HepG2 (cell line): ENCODE data around the gene CYB5A. TPM values are rescaled to one million over a fixed set of nuclear protein-coding genes. Genes with fewer than 3 reads are reported as not detected.

ENCODE experiments used
- ATAC-seq: fragments of 200-7000 bp; cut with Tn5 transposase; 3 replicates; pipeline ENCODE4 v1.9.1; 2020; ENCODE audit warnings: mild to moderate bottlenecking, moderate library complexity
- BruUV-seq: library from RNA; stranded (reverse); fragments of 400-500 nt; replicated peaks from 2 replicates; lab custom pipeline; 2021; lab: Mats Ljungman, UMichigan
- CTCF ChIA-PET: fragments of 300-600 bp; formaldehyde crosslinking; extraction: SDS; loops from one replicate; lab custom pipeline; 2021; ENCODE audit warnings: low total read pairs, inconsistent platforms, low intra/inter-chr PET ratio; lab: Yijun Ruan, JAX
- POLR2A ChIA-PET: fragments of 350-600 bp; sonication (Branson Sonifier 250); formaldehyde crosslinking; loops from one replicate; lab custom pipeline; 2020; ENCODE audit warnings: antibody characterized with exemption, inconsistent platforms; lab: Yijun Ruan, JAX
- DNase-seq: peaks from one replicate; pipeline ENCODE4 v3.0.0-alpha.2; 2015; ENCODE audit warnings: low spot score
- FAIRE-seq: peaks from 3 replicates; lab custom pipeline; 2011; peaks lifted over from hg19 to GRCh38; lab: Jason Lieb, UNC
- H2AFZ ChIP-seq: one replicate; pipeline ENCODE4 v1.6.1; 2011; ENCODE audit warnings: low read length, inconsistent platforms
- H3K27ac ChIP-seq: fragments of 300-600 bp; 3 replicates; pipeline ENCODE4 v1.8.0; 2011; ENCODE audit warnings: mixed run types, mild to moderate bottlenecking, mixed read lengths, low read length, inconsistent platforms; ENCODE audit not compliant: insufficient read depth; ENCODE audit errors: extremely low read length
- H3K27me3 ChIP-seq, 2 experiments: fragments of 200-600 bp in 1 of 2; 2 replicates in 1 of 2; 3 replicates in 1 of 2; pipeline versions ENCODE4 v1.6.0 to v1.8.0; 2011; ENCODE audit warnings: low read length in 2 of 2, mild to moderate bottlenecking in 2 of 2, moderate library complexity in 2 of 2, inconsistent platforms in 1 of 2; ENCODE audit not compliant: insufficient read depth in 2 of 2, control insufficient read depth in 1 of 2
- H3K36me3 ChIP-seq, 2 experiments: fragments of 200-600 bp in 1 of 2; replicated peaks in 1 of 2; 2 replicates in 1 of 2; 3 replicates in 1 of 2; pipeline versions ENCODE4 v1.5.1 to v1.8.0; 2011; ENCODE audit warnings: low read length in 2 of 2, inconsistent platforms in 1 of 2; ENCODE audit not compliant: insufficient read depth in 2 of 2, control insufficient read depth in 1 of 2
- H3K4me1 ChIP-seq: 2 replicates; pipeline ENCODE4 v1.5.1; 2012; ENCODE audit warnings: low read length, inconsistent platforms; ENCODE audit not compliant: insufficient read depth
- H3K4me2 ChIP-seq: 2 replicates; pipeline ENCODE4 v1.6.0; 2011; ENCODE audit warnings: low read depth, low read length, inconsistent platforms
- H3K4me3 ChIP-seq, 3 experiments: fragments of 200-600 bp in 1 of 3; sonication (generic), shearing (Covaris generic) in 1 of 3; replicated peaks in 1 of 3; 2 replicates each; pipeline ENCODE4 v1.5.1; 2011 to 2016; ENCODE audit warnings: low read length in 3 of 3, inconsistent platforms in 2 of 3, low read depth in 2 of 3, mild to moderate bottlenecking in 2 of 3, control low read depth in 1 of 3, mixed read lengths in 1 of 3; ENCODE audit not compliant: insufficient read depth in 1 of 3
- H3K79me2 ChIP-seq: one replicate; pipeline ENCODE4 v1.6.1; 2011; ENCODE audit warnings: low read length, inconsistent platforms; ENCODE audit not compliant: insufficient read depth
- H3K9ac ChIP-seq: 2 replicates; pipeline ENCODE4 v1.6.0; 2011; ENCODE audit warnings: mild to moderate bottlenecking, low read depth, low read length, inconsistent platforms; ENCODE audit not compliant: insufficient read depth
- H3K9me3 ChIP-seq: 2 replicates; pipeline ENCODE4 v1.5.1; 2012; ENCODE audit warnings: mild to moderate bottlenecking, low read length
- H4K20me1 ChIP-seq: 2 replicates; pipeline ENCODE4 v1.6.0; 2011; ENCODE audit warnings: inconsistent platforms, mild to moderate bottlenecking, low read length, moderate library complexity; ENCODE audit not compliant: insufficient read depth
- ATM ChIP-seq: fragments of 450-650 bp; IDR thresholded peaks from 2 replicates; pipeline ENCODE4 v1.7.1; 2017; ENCODE audit warnings: mild to moderate bottlenecking, borderline replicate concordance
- DMAP1 ChIP-seq: IDR thresholded peaks from 2 replicates; pipeline ENCODE4 v1.6.1; 2016
- EP300 ChIP-seq, 3 experiments: sonication (generic) in 1 of 3; formaldehyde crosslinking in 1 of 3; IDR thresholded peaks; 2 replicates each; pipeline versions ENCODE4 v1.5.1 to v1.6.1; 2011 to 2020; ENCODE audit warnings: low read depth in 2 of 3, low read length in 2 of 3, borderline replicate concordance in 1 of 3, improper control_type of control experiment in 1 of 3, mild to moderate bottlenecking in 1 of 3, missing genetic modification reagents in 1 of 3, moderate library complexity in 1 of 3
- GATAD2A ChIP-seq: IDR thresholded peaks from 2 replicates; pipeline ENCODE4 v1.6.1; 2016
- HOMEZ ChIP-seq: IDR thresholded peaks from 2 replicates; pipeline ENCODE4 v1.6.1; 2016; ENCODE audit warnings: low read depth
- MAFG ChIP-seq: sonication (generic); formaldehyde crosslinking; IDR thresholded peaks from 2 replicates; pipeline ENCODE4 v1.5.1; 2020; ENCODE audit warnings: mild to moderate bottlenecking, missing genetic modification reagents
- NFE2L2 ChIP-seq: fragments of 150-350 bp; IDR thresholded peaks from 2 replicates; pipeline ENCODE4 v1.6.1; 2014; ENCODE audit warnings: low read length
- RNF219 ChIP-seq: sonication (generic); formaldehyde crosslinking; IDR thresholded peaks from 2 replicates; pipeline ENCODE4 v1.5.0; 2020; ENCODE audit warnings: mild to moderate bottlenecking, missing genetic modification reagents
- SOX13 ChIP-seq, 3 experiments: fragments of 450-650 bp in 1 of 3; sonication (generic) in 1 of 3; formaldehyde crosslinking in 1 of 3; IDR thresholded peaks in 2 of 3; conservative IDR thresholded peaks in 1 of 3; 2 replicates each; pipeline versions ENCODE4 v1.5.0 to v1.6.1; 2016 to 2020; ENCODE audit warnings: antibody characterized with exemption in 1 of 3, mild to moderate bottlenecking in 1 of 3, missing compliant biosample characterization in 1 of 3, missing genetic modification reagents in 1 of 3, moderate library complexity in 1 of 3
- WGBS: methylation state at CpG from one replicate; pipeline ENCODE4 v1.1.6; 2017; ENCODE audit warnings: low lambda C conversion rate; 5-methylcytosine and 5-hydroxymethylcytosine counted together
- in situ Hi-C: cut with HindIII; loops from 2 replicates; pipeline ENCODE4 v1.10.0; 2017; ENCODE audit warnings: low pct_unique_long_range_greater_than_20kb; ENCODE audit not compliant: extremely low pct_ligation_motif_present
- intact Hi-C: fragments of 100-400 bp; cut with micrococcal nuclease; formaldehyde crosslinking; loops from one replicate; pipeline ENCODE4 v1.10.0; 2022; ENCODE audit not compliant: unreplicated experiment
- polyA plus RNA-seq, 8 experiments: library from polyadenylated mRNA; depleted of rRNA in 3 of 8; stranded (reverse) in 7 of 8; unstranded in 1 of 8; fragments of >200 nt; fragmentation: Illumina TruSeq in 4 of 8; extraction: Trizol in 4 of 8; gene quantifications; 2 replicates each; pipeline versions ENCODE4 v1.2.1 to v1.2.3, GENCODE V29; 2011 to 2016; ENCODE audit warnings: low read depth in 4 of 8, missing spikeins in 1 of 8, mixed read lengths in 1 of 8; ENCODE audit not compliant: insufficient read depth in 1 of 8
- total RNA-seq, 5 experiments: library from RNA; depleted of rRNA; stranded (reverse); fragments of >200 nt; fragmentation: Illumina TruSeq; extraction: Trizol; gene quantifications; 2 replicates each; pipeline ENCODE4 v1.2.3, GENCODE V29; 2016; ENCODE audit warnings: low read depth in 1 of 5
- TF ChIP-seq, protein P1 (sequence below): sonication (generic); formaldehyde crosslinking; IDR thresholded peaks from 2 replicates; pipeline ENCODE4 v1.4.0; 2020; ENCODE audit warnings: missing genetic modification reagents; ENCODE audit errors: not compliant biosample characterization
- TF ChIP-seq, protein P2 (sequence below): sonication (generic); formaldehyde crosslinking; IDR thresholded peaks from 2 replicates; pipeline ENCODE4 v1.4.0; 2020; ENCODE audit warnings: missing genetic modification reagents

CYB5A gene
- total and polyA plus RNA-seq, 2 of the 13 experiments (the other 11 are each of a cell fraction or from before 2014, with no cell fraction given), result 215 to 356 TPM

GRCh38 chr18:74252039-74252395, 39.7 kb downstream of the CYB5A start (continued):
- TF ChIP-seq, protein P1, sequence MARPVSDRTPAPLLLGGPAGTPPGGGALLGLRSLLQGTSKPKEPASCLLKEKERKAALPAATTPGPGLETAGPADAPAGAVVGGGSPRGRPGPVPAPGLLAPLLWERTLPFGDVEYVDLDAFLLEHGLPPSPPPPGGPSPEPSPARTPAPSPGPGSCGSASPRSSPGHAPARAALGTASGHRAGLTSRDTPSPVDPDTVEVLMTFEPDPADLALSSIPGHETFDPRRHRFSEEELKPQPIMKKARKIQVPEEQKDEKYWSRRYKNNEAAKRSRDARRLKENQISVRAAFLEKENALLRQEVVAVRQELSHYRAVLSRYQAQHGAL, result no peak
- TF ChIP-seq SOX13 (IDR thresholded peaks at IDR 0.05) (no peak), SOX13 (CRISPR knock-in tag; conservative IDR thresholded peaks at IDR 0.05 in 1 of 2, IDR thresholded peaks at IDR 0.05 in 1 of 2) (no peak), ATM (no peak), GATAD2A (peak; percentile 1; the same call in 1 of the 2 replicates)
- TF ChIP-seq, protein P2, sequence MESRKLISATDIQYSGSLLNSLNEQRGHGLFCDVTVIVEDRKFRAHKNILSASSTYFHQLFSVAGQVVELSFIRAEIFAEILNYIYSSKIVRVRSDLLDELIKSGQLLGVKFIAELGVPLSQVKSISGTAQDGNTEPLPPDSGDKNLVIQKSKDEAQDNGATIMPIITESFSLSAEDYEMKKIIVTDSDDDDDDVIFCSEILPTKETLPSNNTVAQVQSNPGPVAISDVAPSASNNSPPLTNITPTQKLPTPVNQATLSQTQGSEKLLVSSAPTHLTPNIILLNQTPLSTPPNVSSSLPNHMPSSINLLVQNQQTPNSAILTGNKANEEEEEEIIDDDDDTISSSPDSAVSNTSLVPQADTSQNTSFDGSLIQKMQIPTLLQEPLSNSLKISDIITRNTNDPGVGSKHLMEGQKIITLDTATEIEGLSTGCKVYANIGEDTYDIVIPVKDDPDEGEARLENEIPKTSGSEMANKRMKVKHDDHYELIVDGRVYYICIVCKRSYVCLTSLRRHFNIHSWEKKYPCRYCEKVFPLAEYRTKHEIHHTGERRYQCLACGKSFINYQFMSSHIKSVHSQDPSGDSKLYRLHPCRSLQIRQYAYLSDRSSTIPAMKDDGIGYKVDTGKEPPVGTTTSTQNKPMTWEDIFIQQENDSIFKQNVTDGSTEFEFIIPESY, result no peak
- TF ChIP-seq, all 625 proteins: peak for 2

DNA sequence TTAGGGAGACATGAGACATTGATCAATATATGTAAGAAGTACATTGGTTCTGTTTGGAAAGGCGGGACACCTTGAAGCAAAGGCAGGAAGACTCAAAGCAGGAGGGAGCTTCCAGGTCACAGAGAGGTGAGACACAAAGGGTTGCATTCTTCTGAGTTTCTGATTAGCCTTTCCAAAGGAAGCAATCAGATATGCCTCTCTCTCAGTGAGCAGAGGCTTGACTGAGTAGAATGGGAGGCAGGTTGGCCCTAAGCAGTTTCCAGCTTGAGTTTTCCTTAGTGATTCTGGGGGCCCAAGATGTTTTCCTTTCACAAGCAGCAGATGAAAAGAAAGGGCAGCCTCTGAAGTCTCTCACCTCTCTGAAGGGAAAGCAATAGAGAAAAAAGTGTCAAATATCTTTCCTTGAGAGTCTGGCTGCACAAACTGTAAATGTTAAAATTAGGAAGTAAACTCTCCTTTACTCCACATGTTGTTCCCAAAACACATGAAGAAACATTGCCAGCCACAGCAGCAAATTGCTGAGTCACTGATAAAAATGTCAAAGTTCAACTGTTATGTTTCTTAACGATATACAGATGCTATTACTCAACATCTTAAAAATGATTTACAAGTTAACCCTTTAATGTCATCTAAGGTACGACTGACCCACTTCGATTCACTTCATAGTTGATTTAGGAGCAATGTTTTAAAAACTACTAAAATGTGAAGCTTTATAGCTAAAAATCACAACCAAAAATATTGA, 40.3 kb downstream of the CYB5A start:
- H3K4me1 ChIP-seq, result peaks cover 64% of the 10 kb centered on the region
- ChIA-PET CTCF (no interaction called here), POLR2A (interaction anchor here (1.2 kb wide), 1 partner anchor 290 kb away, joined by 3 read pairs; no protein-coding TSS in a partner anchor)
- no peak overlapping the region for H3K4me3 ChIP-seq
- WGBS, result 39% methylated on average over 4 of the region's 4 CpGs
- no peaks in the 10 kb centered on the region for H4K20me1 ChIP-seq
- intact Hi-C loops (no loop called here), in situ Hi-C loops (no loop called here)
- H3K27ac ChIP-seq, result peak overlapping the region; percentile 67
- no peaks in the 10 kb centered on the region for H3K9me3 ChIP-seq
- no peak overlapping the region for H3K4me2 ChIP-seq
- ATAC-seq (no peak), DNase-seq (peak; percentile 49), FAIRE-seq (peak; percentile 59)
- no peaks in the 10 kb centered on the region for H3K27me3 ChIP-seq
- no TSS peak for BruUV-seq
- H3K36me3 ChIP-seq, result peaks cover 3 to 16% of the 10 kb centered on the region in 2 experiments; a peak in 4 of 5 replicates
- no peak overlapping the region for H2AFZ ChIP-seq
- 0 out of 2 replicates have a peak overlapping the region, but pooled peaks have one; percentile 18 for H3K9ac ChIP-seq
- no peaks in the 10 kb centered on the region for H3K79me2 ChIP-seq
- TF ChIP-seq RNF219 (CRISPR knock-in tag) (no peak), EP300 (IDR thresholded peaks at IDR 0.05; ENCODE audit: low read depth in 2 of 2, low read length in 2 of 2) (peak; percentile 23 to 71; a peak in 3 of 4 replicates), EP300 (CRISPR knock-in tag; IDR thresholded peaks at IDR 0.05; ENCODE audit: borderline replicate concordance) (no peak), DMAP1 (CRISPR knock-in tag) (0 out of 2 replicates have a peak, but pooled peaks have one; percentile 27), HOMEZ (CRISPR knock-in tag) (no peak), MAFG (peak; percentile 74), NFE2L2 (peak; percentile 99)
